ENCODE data around the gene NCR2. TPM values are rescaled to one million over a fixed set of nuclear protein-coding genes. Genes with fewer than 3 reads are reported as not detected.
A peak's percentile ranks its signal among the peaks of the same experiment; 100 is the strongest.
"Not testable (repeated sequence)": the region's sequence is repeated elsewhere in the genome, so short reads cannot be mapped to it uniquely, and the experiment has no call there.

The NCR2 gene
- polyA plus RNA-seq (2012; ENCODE audit: low read depth, missing spikeins) = 0.68 TPM

GRCh38 chr6:41335296-41335695, at the start of gene NCR2:
Gene NCR2 (plus strand): TSS chr6:41335608. CDS start chr6:41335877, 269 bp downstream.
- DNase-seq (ENCODE audit: insufficient read length, low spot score) (no peak), FAIRE-seq (peak; percentile 68)
- TF ChIP-seq PAX5 (IDR thresholded peaks at IDR 0.05; ENCODE audit: insufficient read depth, low read length, severe bottlenecking) = no peak
- no peak for TF ChIP-seq POU2F2 (IDR thresholded peaks at IDR 0.05; ENCODE audit: low read depth, low read length)
- no peak for TF ChIP-seq SPI1 (IDR thresholded peaks at IDR 0.05; ENCODE audit: low read depth, low read length)
- no peak for TF ChIP-seq POLR2AphosphoS5 (IDR thresholded peaks at IDR 0.05; ENCODE audit: low read depth, low read length)
- no peak for TF ChIP-seq TAF1 (IDR thresholded peaks at IDR 0.05; ENCODE audit: low read depth, low read length)

- DNase-seq (ENCODE audit: insufficient read length, low spot score) (no peak), FAIRE-seq (no peak)
Observed at GRCh38 chr6:41286544-41287346, 48.7 kb upstream of the NCR2 start, which contains the start of gene TREM1. Gene TREM1 (minus strand): TSS chr6:41286682. CDS start chr6:41286655, 27 bp downstream.

GRCh38 chr6:41288030-41288753, 47.2 kb upstream of the NCR2 start:
- DNase-seq (ENCODE audit: insufficient read length, low spot score) = no peak
- no peak for TF ChIP-seq POU2F2 (IDR thresholded peaks at IDR 0.05; ENCODE audit: low read depth, low read length)
- no peak for TF ChIP-seq SPI1 (IDR thresholded peaks at IDR 0.05; ENCODE audit: low read depth, low read length)
- TF ChIP-seq PAX5 (IDR thresholded peaks at IDR 0.05; ENCODE audit: insufficient read depth, low read length, severe bottlenecking) = no peak
- no peak for TF ChIP-seq TAF1 (IDR thresholded peaks at IDR 0.05; ENCODE audit: low read depth, low read length)
- no peak for TF ChIP-seq POLR2AphosphoS5 (IDR thresholded peaks at IDR 0.05; ENCODE audit: low read depth, low read length)
- TF ChIP-seq POLR2A (IDR thresholded peaks at IDR 0.05; ENCODE audit: low read depth, low read length) = no peak
- FAIRE-seq = peak; percentile 95

More at GRCh38 chr6:41286544-41287346, 48.7 kb upstream of the NCR2 start, which contains the start of gene TREM1:
- TF ChIP-seq POLR2AphosphoS5 (IDR thresholded peaks at IDR 0.05; ENCODE audit: low read depth, low read length) (no peak), TAF1 (IDR thresholded peaks at IDR 0.05; ENCODE audit: low read depth, low read length) (no peak), POU2F2 (IDR thresholded peaks at IDR 0.05; ENCODE audit: low read depth, low read length) (no peak), PAX5 (IDR thresholded peaks at IDR 0.05; ENCODE audit: insufficient read depth, low read length, severe bottlenecking) (no peak)

- FAIRE-seq (no peak), DNase-seq (ENCODE audit: insufficient read length, low spot score) (no peak)
- no peak for TF ChIP-seq TAF1 (IDR thresholded peaks at IDR 0.05; ENCODE audit: low read depth, low read length)
- no peak for TF ChIP-seq POLR2A (IDR thresholded peaks at IDR 0.05; ENCODE audit: low read depth, low read length)
- no peak for TF ChIP-seq SPI1 (IDR thresholded peaks at IDR 0.05; ENCODE audit: low read depth, low read length)
- no peak for TF ChIP-seq PAX5 (IDR thresholded peaks at IDR 0.05; ENCODE audit: insufficient read depth, low read length, severe bottlenecking)
- no peak for TF ChIP-seq POLR2AphosphoS5 (IDR thresholded peaks at IDR 0.05; ENCODE audit: low read depth, low read length)
- no peak for TF ChIP-seq POU2F2 (IDR thresholded peaks at IDR 0.05; ENCODE audit: low read depth, low read length)
Observed at GRCh38 chr6:41288754-41289129, 46.7 kb upstream of the NCR2 start.

- TF ChIP-seq POLR2AphosphoS5 (IDR thresholded peaks at IDR 0.05; ENCODE audit: low read depth, low read length) = no peak
- no peak for TF ChIP-seq POU2F2 (IDR thresholded peaks at IDR 0.05; ENCODE audit: low read depth, low read length)
- no peak for TF ChIP-seq TAF1 (IDR thresholded peaks at IDR 0.05; ENCODE audit: low read depth, low read length)
- no peak for TF ChIP-seq POLR2A (IDR thresholded peaks at IDR 0.05; ENCODE audit: low read depth, low read length)
- no peak for TF ChIP-seq SPI1 (IDR thresholded peaks at IDR 0.05; ENCODE audit: low read depth, low read length)
- DNase-seq (ENCODE audit: insufficient read length, low spot score) = no peak
- no peak for FAIRE-seq
Observed at GRCh38 chr6:41289815-41290214, 45.6 kb upstream of the NCR2 start.

- TF ChIP-seq PAX5 (IDR thresholded peaks at IDR 0.05; ENCODE audit: insufficient read depth, low read length, severe bottlenecking) = no peak
- TF ChIP-seq POLR2AphosphoS5 (IDR thresholded peaks at IDR 0.05; ENCODE audit: low read depth, low read length) = no peak
- no peak for TF ChIP-seq SPI1 (IDR thresholded peaks at IDR 0.05; ENCODE audit: low read depth, low read length)
- TF ChIP-seq TAF1 (IDR thresholded peaks at IDR 0.05; ENCODE audit: low read depth, low read length) = no peak
- no peak for TF ChIP-seq POLR2A (IDR thresholded peaks at IDR 0.05; ENCODE audit: low read depth, low read length)
- no peak for TF ChIP-seq POU2F2 (IDR thresholded peaks at IDR 0.05; ENCODE audit: low read depth, low read length)
- FAIRE-seq = no peak
- DNase-seq (ENCODE audit: insufficient read length, low spot score) = no peak
Observed at GRCh38 chr6:41291717-41292116, 43.7 kb upstream of the NCR2 start.

- peak; percentile 56 for FAIRE-seq
- DNase-seq (ENCODE audit: insufficient read length, low spot score) = no peak
Observed at GRCh38 chr6:41294214-41294872, 41.1 kb upstream of the NCR2 start.

GRCh38 chr6:41297248-41297647, 38.2 kb upstream of the NCR2 start:
- DNase-seq (ENCODE audit: insufficient read length, low spot score); FAIRE-seq: not testable (repeated sequence)

More at GRCh38 chr6:41294214-41294872, 41.1 kb upstream of the NCR2 start:
- TF ChIP-seq PAX5 (IDR thresholded peaks at IDR 0.05; ENCODE audit: insufficient read depth, low read length, severe bottlenecking) (no peak), POLR2AphosphoS5 (IDR thresholded peaks at IDR 0.05; ENCODE audit: low read depth, low read length) (no peak), SPI1 (IDR thresholded peaks at IDR 0.05; ENCODE audit: low read depth, low read length) (no peak), TAF1 (IDR thresholded peaks at IDR 0.05; ENCODE audit: low read depth, low read length) (no peak), POLR2A (IDR thresholded peaks at IDR 0.05; ENCODE audit: low read depth, low read length) (no peak), POU2F2 (IDR thresholded peaks at IDR 0.05; ENCODE audit: low read depth, low read length) (no peak)

- TF ChIP-seq SPI1 (IDR thresholded peaks at IDR 0.05; ENCODE audit: low read depth, low read length) = no peak
- no peak for TF ChIP-seq TAF1 (IDR thresholded peaks at IDR 0.05; ENCODE audit: low read depth, low read length)
- TF ChIP-seq POLR2AphosphoS5 (IDR thresholded peaks at IDR 0.05; ENCODE audit: low read depth, low read length) = no peak
- TF ChIP-seq POU2F2 (IDR thresholded peaks at IDR 0.05; ENCODE audit: low read depth, low read length) = no peak
- no peak for TF ChIP-seq POLR2A (IDR thresholded peaks at IDR 0.05; ENCODE audit: low read depth, low read length)
- peak; percentile 9 for FAIRE-seq
- no peak for DNase-seq (ENCODE audit: insufficient read length, low spot score)
Observed at GRCh38 chr6:41298785-41299502, 36.5 kb upstream of the NCR2 start.

All from GM12891 (cell line).